Keratinocyte (primary cell): Measurements from ENCODE around the gene APOBEC3F.

Experiments used
- EZH2 ChIP-seq: IDR thresholded peaks from one replicate; pipeline ENCODE4 v1.6.1; 2012; ENCODE audit warnings: inconsistent platforms, mild to moderate bottlenecking, low read length, moderate library complexity
- TF ChIP-seq, protein P1 (sequence below), 3 experiments: IDR thresholded peaks in 1 of 3; conservative IDR thresholded peaks in 1 of 3; optimal IDR thresholded peaks in 1 of 3; 2 replicates in 2 of 3; 3 replicates in 1 of 3; pipeline versions ENCODE3 to v1.5.1; 2011; ENCODE audit warnings: low read length in 3 of 3, mild to moderate bottlenecking in 3 of 3, moderate library complexity in 2 of 3, control low read depth in 1 of 3, inconsistent platforms in 1 of 3; ENCODE audit not compliant: insufficient read depth in 2 of 3; ENCODE audit errors: extremely low read depth in 1 of 3

- TF ChIP-seq, protein P1, sequence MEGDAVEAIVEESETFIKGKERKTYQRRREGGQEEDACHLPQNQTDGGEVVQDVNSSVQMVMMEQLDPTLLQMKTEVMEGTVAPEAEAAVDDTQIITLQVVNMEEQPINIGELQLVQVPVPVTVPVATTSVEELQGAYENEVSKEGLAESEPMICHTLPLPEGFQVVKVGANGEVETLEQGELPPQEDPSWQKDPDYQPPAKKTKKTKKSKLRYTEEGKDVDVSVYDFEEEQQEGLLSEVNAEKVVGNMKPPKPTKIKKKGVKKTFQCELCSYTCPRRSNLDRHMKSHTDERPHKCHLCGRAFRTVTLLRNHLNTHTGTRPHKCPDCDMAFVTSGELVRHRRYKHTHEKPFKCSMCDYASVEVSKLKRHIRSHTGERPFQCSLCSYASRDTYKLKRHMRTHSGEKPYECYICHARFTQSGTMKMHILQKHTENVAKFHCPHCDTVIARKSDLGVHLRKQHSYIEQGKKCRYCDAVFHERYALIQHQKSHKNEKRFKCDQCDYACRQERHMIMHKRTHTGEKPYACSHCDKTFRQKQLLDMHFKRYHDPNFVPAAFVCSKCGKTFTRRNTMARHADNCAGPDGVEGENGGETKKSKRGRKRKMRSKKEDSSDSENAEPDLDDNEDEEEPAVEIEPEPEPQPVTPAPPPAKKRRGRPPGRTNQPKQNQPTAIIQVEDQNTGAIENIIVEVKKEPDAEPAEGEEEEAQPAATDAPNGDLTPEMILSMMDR (optimal IDR thresholded peaks at IDR 0.05 in 1 of 3, IDR thresholded peaks at IDR 0.05 in 1 of 3, conservative IDR thresholded peaks at IDR 0.05 in 1 of 3; ENCODE audit: extremely low read depth in 1 of 3, insufficient read depth in 2 of 3, low read length in 3 of 3): no peak
- TF ChIP-seq EZH2: no peak
Observed at GRCh38 chr22:39055658-39056057, 15.0 kb downstream of the APOBEC3F start.
